Measurements from ENCODE around the gene OR7C2. TPM values are rescaled to one million over a fixed set of nuclear protein-coding genes. Genes with fewer than 3 reads are reported as not detected.
A peak's percentile ranks its signal among the peaks of the same experiment; 100 is the strongest.
"Not testable (repeated sequence)": the region's sequence is repeated elsewhere in the genome, so short reads cannot be mapped to it uniquely, and the experiment has no call there.

The OR7C2 gene
- not detected for total RNA-seq

DNA sequence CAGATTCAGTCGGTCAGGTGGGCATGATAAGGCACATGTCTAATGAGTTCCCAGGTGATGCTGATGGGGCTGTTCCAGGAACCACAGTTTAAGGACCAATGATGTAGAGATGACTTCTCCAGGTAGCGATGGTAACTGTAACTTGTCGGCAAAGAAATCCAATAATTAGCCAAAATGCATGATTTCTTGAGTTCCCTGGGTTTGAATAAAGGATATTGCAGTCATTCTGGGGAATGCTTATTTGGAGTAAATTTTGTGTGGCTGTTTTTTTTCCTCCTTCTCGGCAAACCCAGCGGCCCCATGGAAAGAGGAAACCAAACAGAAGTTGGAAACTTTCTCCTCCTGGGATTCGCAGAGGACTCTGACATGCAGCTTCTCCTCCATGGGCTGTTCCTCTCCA is at the start of gene OR7C2:
OR7C2 (plus strand) TSS at position 301 of the 400 bp plus-strand sequence; CDS start at position 301, 0 bp downstream.
- Mint-ChIP-seq H3K4me3 (no peak within 1 kb of the TSS), H3K4me1 (no peaks in the 10 kb centered on the region), H3K27me3 (peaks cover 10% of the 10 kb centered on the region), H3K27ac (no peak within 1 kb of the TSS), H3K9me3 (no peaks in the 10 kb centered on the region), H3K36me3 (ENCODE audit: low read depth) (no peaks in the 10 kb centered on the region)
- ATAC-seq (replicated peaks), result no peak

GRCh38 chr19:14901675-14902260 is 39.5 kb upstream of the OR7C2 start:
- Mint-ChIP-seq H3K27ac (no peak overlapping the region), H3K4me1 (no peaks in the 10 kb centered on the region), H3K36me3 (ENCODE audit: low read depth) (no peaks in the 10 kb centered on the region), H3K27me3 (peaks cover 41% of the 10 kb centered on the region), H3K9me3 (no peaks in the 10 kb centered on the region), H3K4me3 (no peak overlapping the region)
- no peak for ATAC-seq (replicated peaks)

DNA sequence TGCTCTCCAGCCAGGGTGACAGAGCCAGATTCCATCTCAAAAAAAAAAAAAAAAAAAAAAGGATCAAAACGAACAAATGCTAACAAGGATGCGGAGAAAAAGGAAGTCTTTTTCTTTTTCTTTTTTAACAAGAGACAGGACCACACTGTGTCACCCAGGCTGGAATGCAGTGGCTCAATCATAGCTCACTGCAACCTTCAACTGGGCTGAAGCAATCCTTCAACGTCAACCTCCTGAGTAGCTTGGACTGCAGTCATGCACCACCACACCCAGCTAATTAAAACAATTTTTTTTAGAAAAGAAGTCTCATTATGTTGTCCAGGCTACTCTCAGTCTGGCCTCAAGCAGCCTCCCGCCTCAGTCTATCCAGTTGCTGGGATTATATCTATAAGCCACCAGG is 34.6 kb upstream of the OR7C2 start:
- H3K4me3 Mint-ChIP-seq, result no peak overlapping the region
- no peak for ATAC-seq (replicated peaks)
- H3K27me3 Mint-ChIP-seq, result peaks cover 25% of the 10 kb centered on the region
- H3K27ac Mint-ChIP-seq, result no peak overlapping the region
- H3K9me3 Mint-ChIP-seq, result no peaks in the 10 kb centered on the region
- no peaks in the 10 kb centered on the region for H3K4me1 Mint-ChIP-seq
- no peaks in the 10 kb centered on the region for H3K36me3 Mint-ChIP-seq (ENCODE audit: low read depth)

GRCh38 chr19:14915116-14915515 is 26.2 kb upstream of the OR7C2 start:
- H3K4me1 Mint-ChIP-seq, result no peaks in the 10 kb centered on the region
- H3K27me3 Mint-ChIP-seq, result peaks cover 37% of the 10 kb centered on the region
- peaks cover 5% of the 10 kb centered on the region for H3K9me3 Mint-ChIP-seq
- ATAC-seq (replicated peaks), result no peak
- H3K27ac Mint-ChIP-seq, result no peak overlapping the region
- no peak overlapping the region for H3K4me3 Mint-ChIP-seq
- H3K36me3 Mint-ChIP-seq (ENCODE audit: low read depth), result no peaks in the 10 kb centered on the region

GRCh38 chr19:14916848-14917247 is 24.4 kb upstream of the OR7C2 start:
- Mint-ChIP-seq H3K4me3 (no peak overlapping the region), H3K27me3 (peaks cover 43% of the 10 kb centered on the region), H3K36me3 (ENCODE audit: low read depth) (no peaks in the 10 kb centered on the region), H3K9me3 (peaks cover 5% of the 10 kb centered on the region), H3K4me1 (no peaks in the 10 kb centered on the region), H3K27ac (no peak overlapping the region)
- no peak for ATAC-seq (replicated peaks)

GRCh38 chr19:14933506-14933905 is 7.8 kb upstream of the OR7C2 start:
- Mint-ChIP-seq H3K4me1 (no peaks in the 10 kb centered on the region), H3K9me3 (peaks cover 3% of the 10 kb centered on the region), H3K4me3 (no peak overlapping the region), H3K36me3 (ENCODE audit: low read depth) (no peaks in the 10 kb centered on the region), H3K27ac (no peak overlapping the region), H3K27me3 (peaks cover 32% of the 10 kb centered on the region)
- no peak for ATAC-seq (replicated peaks)

DNA sequence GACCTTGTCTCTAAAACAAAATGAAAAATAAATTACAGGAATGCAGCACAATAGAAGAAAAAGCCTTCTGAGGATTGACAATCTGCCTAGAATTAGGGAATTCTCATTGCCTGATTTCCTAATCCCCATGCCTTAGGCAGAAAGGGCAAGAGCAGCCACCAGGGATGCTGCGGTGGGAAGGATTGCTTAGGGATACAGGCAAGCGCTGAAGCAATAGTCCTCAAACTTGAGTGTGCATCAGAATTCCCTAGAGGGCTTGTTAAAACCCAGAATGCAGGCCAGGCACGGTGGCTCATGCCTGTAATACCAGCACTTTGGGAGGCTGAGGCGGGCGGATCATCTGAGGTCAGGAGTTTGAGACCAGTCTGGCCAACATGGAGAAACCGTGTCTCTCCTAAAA is 1.0 kb upstream of the OR7C2 start:
- Mint-ChIP-seq H3K9me3 (no peaks in the 10 kb centered on the region), H3K4me3 (no peak overlapping the region), H3K27ac (no peak overlapping the region), H3K27me3 (peaks cover 10% of the 10 kb centered on the region), H3K36me3 (ENCODE audit: low read depth) (no peaks in the 10 kb centered on the region), H3K4me1 (no peaks in the 10 kb centered on the region)
- no peak for ATAC-seq (replicated peaks)

- no peaks in the 10 kb centered on the region for H3K9me3 Mint-ChIP-seq
- peaks cover 14% of the 10 kb centered on the region for H3K27me3 Mint-ChIP-seq
- no peak overlapping the region for H3K27ac Mint-ChIP-seq
- no peak for ATAC-seq (replicated peaks)
- no peaks in the 10 kb centered on the region for H3K4me1 Mint-ChIP-seq
- no peak overlapping the region for H3K4me3 Mint-ChIP-seq
- no peaks in the 10 kb centered on the region for H3K36me3 Mint-ChIP-seq (ENCODE audit: low read depth)
Measured at GRCh38 chr19:14943601-14944000, 2.3 kb downstream of the OR7C2 start.

DNA sequence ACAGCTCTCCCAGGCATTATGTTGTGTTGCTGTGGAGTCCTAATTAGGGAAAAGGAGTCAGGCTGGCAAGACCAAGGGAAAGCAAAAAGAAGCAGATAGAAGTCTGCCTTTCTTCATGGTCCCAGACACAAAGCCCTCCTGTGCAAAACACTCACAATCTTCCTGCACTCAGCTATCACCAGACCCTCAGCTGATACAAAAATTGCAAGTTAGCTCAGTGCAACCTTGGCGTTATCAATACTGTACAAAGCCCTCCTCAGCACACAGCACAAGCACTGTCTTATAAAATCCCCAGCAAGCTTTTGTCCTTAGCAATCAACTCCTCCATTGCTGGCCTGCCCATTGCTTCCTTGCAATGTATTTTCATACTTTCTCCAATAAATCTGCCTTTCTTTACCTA is 3.2 kb downstream of the OR7C2 start:
- no peaks in the 10 kb centered on the region for H3K9me3 Mint-ChIP-seq
- no peaks in the 10 kb centered on the region for H3K4me1 Mint-ChIP-seq
- no peaks in the 10 kb centered on the region for H3K36me3 Mint-ChIP-seq (ENCODE audit: low read depth)
- H3K27me3 Mint-ChIP-seq, result peaks cover 14% of the 10 kb centered on the region
- H3K4me3 Mint-ChIP-seq, result no peak overlapping the region
- no peak overlapping the region for H3K27ac Mint-ChIP-seq
- no peak for ATAC-seq (replicated peaks)

DNA sequence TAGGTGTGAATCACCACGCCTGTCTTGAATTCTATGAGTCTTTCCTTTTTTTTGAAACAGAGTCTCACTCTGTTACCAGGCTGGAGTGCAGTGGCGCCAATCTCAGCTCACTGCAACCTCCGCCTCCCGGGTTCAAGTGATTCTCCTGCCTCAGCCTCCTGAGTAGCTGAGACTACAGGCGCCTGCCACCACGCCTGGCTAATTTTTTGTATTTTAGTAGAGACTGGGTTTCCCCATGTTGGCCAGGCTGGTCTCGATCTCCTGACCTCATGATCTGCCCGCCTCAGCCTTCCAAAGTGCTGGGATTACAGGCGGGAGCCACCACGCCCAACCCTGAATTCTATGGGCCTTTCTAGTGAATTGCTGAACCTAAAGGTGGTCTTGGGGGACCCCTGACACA is 8.1 kb downstream of the OR7C2 start:
- not testable (repeated sequence) for H3K4me3 Mint-ChIP-seq; H3K27ac Mint-ChIP-seq; H3K4me1 Mint-ChIP-seq; ATAC-seq (replicated peaks); H3K9me3 Mint-ChIP-seq; H3K36me3 Mint-ChIP-seq (ENCODE audit: low read depth)
- H3K27me3 Mint-ChIP-seq, result peaks cover 25% of the 10 kb centered on the region

DNA sequence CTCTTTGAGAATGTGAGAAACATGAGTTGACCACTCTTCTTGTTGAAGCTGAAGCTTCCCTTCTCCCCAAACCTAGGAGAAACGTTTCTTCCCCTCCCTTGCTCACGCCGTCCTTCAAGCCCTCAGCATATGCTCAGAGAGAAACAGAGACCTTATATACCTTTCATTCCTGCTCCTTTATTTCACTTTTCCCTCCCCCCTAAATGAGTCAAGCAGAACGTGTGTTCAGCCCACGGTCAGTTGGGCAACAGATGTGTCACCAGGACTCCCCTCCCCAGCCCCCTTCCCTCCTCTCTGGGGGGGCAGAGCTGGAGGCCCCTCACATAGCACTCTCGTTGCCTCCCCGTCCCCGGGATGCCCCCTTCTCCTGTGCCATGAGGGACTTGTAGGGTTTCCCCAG is 8.6 kb downstream of the OR7C2 start:
- ATAC-seq (replicated peaks), result no peak
- no peaks in the 10 kb centered on the region for H3K4me1 Mint-ChIP-seq
- no peaks in the 10 kb centered on the region for H3K36me3 Mint-ChIP-seq (ENCODE audit: low read depth)
- H3K9me3 Mint-ChIP-seq, result no peaks in the 10 kb centered on the region
- H3K27me3 Mint-ChIP-seq, result peaks cover 26% of the 10 kb centered on the region
- no peak overlapping the region for H3K4me3 Mint-ChIP-seq
- H3K27ac Mint-ChIP-seq, result no peak overlapping the region

DNA sequence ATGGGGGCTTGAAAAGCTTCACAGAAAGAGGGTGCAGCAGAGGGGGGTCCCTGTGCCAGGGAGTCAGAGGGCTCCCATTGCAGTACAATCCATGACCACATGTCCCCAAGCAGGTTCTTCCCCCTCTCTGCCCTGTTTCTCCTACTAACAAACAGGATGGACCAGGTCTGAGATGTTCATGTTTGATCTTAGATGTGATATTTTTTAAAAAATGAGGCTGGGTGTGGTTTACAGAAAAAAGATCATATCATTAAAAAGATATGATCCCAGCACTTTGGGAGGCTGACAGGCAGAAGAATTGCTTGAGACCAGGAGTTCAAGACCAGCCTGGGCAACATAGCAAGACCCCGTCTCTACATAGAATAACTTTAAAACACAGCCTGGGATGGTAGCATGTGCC is 9.1 kb downstream of the OR7C2 start:
- no peak for ATAC-seq (replicated peaks)
- no peaks in the 10 kb centered on the region for H3K36me3 Mint-ChIP-seq (ENCODE audit: low read depth)
- no peak overlapping the region for H3K27ac Mint-ChIP-seq
- H3K4me1 Mint-ChIP-seq, result no peaks in the 10 kb centered on the region
- H3K4me3 Mint-ChIP-seq, result no peak overlapping the region
- H3K9me3 Mint-ChIP-seq, result no peaks in the 10 kb centered on the region
- H3K27me3 Mint-ChIP-seq, result peaks cover 26% of the 10 kb centered on the region

GRCh38 chr19:14952767-14953166 is 11.5 kb downstream of the OR7C2 start:
- H3K4me3 Mint-ChIP-seq, result no peak overlapping the region
- H3K27me3 Mint-ChIP-seq, result peaks cover 20% of the 10 kb centered on the region
- no peaks in the 10 kb centered on the region for H3K4me1 Mint-ChIP-seq
- no peak for ATAC-seq (replicated peaks)
- H3K36me3 Mint-ChIP-seq (ENCODE audit: low read depth), result no peaks in the 10 kb centered on the region
- no peak overlapping the region for H3K27ac Mint-ChIP-seq
- H3K9me3 Mint-ChIP-seq, result peaks cover 5% of the 10 kb centered on the region

GRCh38 chr19:14954071-14954655 is 12.9 kb downstream of the OR7C2 start:
- no peaks in the 10 kb centered on the region for H3K4me1 Mint-ChIP-seq

DNA sequence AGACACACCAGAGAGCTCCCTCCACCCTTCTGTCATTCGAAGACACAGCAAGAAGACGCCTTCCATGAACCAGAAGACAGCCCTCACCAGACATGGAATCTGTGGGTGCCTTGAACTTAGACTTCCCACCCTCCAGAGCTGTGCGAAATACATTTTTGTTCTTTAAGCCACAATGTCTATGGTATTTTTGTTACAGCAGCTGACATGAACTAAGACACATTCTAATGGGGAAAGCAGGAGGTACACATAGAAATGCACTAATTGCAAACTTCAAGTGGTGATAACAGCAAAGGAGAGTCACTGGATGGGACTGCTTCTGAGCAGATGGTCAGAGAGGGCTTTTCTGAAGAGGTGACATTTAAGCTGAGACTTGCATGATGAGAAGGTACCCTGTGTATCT is 16.2 kb downstream of the OR7C2 start:
- peaks cover 21% of the 10 kb centered on the region for H3K27me3 Mint-ChIP-seq
- no peaks in the 10 kb centered on the region for H3K4me1 Mint-ChIP-seq
- peaks cover 9% of the 10 kb centered on the region for H3K9me3 Mint-ChIP-seq
- H3K4me3 Mint-ChIP-seq, result no peak overlapping the region
- no peak for ATAC-seq (replicated peaks)
- H3K36me3 Mint-ChIP-seq (ENCODE audit: low read depth), result no peaks in the 10 kb centered on the region
- no peak overlapping the region for H3K27ac Mint-ChIP-seq

More at GRCh38 chr19:14954071-14954655, 12.9 kb downstream of the OR7C2 start:
- no peak overlapping the region for H3K4me3 Mint-ChIP-seq
- H3K27ac Mint-ChIP-seq, result no peak overlapping the region
- peak; percentile 24 for ATAC-seq (replicated peaks)
- peaks cover 20% of the 10 kb centered on the region for H3K27me3 Mint-ChIP-seq
- H3K36me3 Mint-ChIP-seq (ENCODE audit: low read depth), result no peaks in the 10 kb centered on the region
- H3K9me3 Mint-ChIP-seq, result peaks cover 5% of the 10 kb centered on the region

GRCh38 chr19:14959263-14959662 is 18.0 kb downstream of the OR7C2 start:
- Mint-ChIP-seq H3K36me3 (ENCODE audit: low read depth) (no peaks in the 10 kb centered on the region), H3K27me3 (peaks cover 17% of the 10 kb centered on the region), H3K27ac (no peak overlapping the region), H3K9me3 (peaks cover 13% of the 10 kb centered on the region), H3K4me3 (no peak overlapping the region), H3K4me1 (no peaks in the 10 kb centered on the region)
- ATAC-seq (replicated peaks), result no peak
